Glutamatergic neuron (in vitro differentiated cells): ENCODE results near the gene ARHGEF26. TPM values are rescaled to one million over a fixed set of nuclear protein-coding genes. Genes with fewer than 3 reads are reported as not detected.

Source experiments
- DNase-seq: peaks from one replicate; pipeline ENCODE4 v3.0.0; 2022
- H3K27ac Mint-ChIP-seq: one replicate; pipeline ENCODE4 v1.8.0; 2020; ENCODE audit warnings: mild to moderate bottlenecking, mixed read lengths, inconsistent platforms; ENCODE audit not compliant: unreplicated experiment
- H3K27me3 Mint-ChIP-seq: one replicate; pipeline ENCODE4 v1.8.0; 2020; ENCODE audit warnings: mild to moderate bottlenecking, moderate library complexity, mixed read lengths, inconsistent platforms; ENCODE audit not compliant: unreplicated experiment
- H3K36me3 Mint-ChIP-seq: one replicate; pipeline ENCODE4 v1.8.0; 2020; ENCODE audit warnings: mild to moderate bottlenecking, mixed read lengths, inconsistent platforms; ENCODE audit not compliant: unreplicated experiment
- H3K4me1 Mint-ChIP-seq: one replicate; pipeline ENCODE4 v1.8.0; 2020; ENCODE audit warnings: mild to moderate bottlenecking, low read depth, mixed read lengths, inconsistent platforms; ENCODE audit not compliant: unreplicated experiment
- H3K4me3 Mint-ChIP-seq: one replicate; pipeline ENCODE4 v1.8.0; 2020; ENCODE audit warnings: mild to moderate bottlenecking, mixed read lengths, inconsistent platforms; ENCODE audit not compliant: unreplicated experiment
- H3K9me3 Mint-ChIP-seq: one replicate; pipeline ENCODE4 v1.8.0; 2020; ENCODE audit warnings: mild to moderate bottlenecking, moderate library complexity, mixed read lengths, inconsistent platforms; ENCODE audit not compliant: unreplicated experiment
- CTCF ChIP-seq: fragments of 200-600 bp; sonication (generic); IDR thresholded peaks from one replicate; pipeline ENCODE4 v1.5.0; 2021; ENCODE audit not compliant: partially characterized antibody, unreplicated experiment
- total RNA-seq: library from RNA; stranded (reverse); fragmentation: NEBNext Ultra II Directional; extraction: Animal tissue kit (Norgen Biotek cat#: 25700); gene quantifications from one replicate; pipeline ENCODE4 v1.2.1, GENCODE V29; 2021; ENCODE audit not compliant: unreplicated experiment

ARHGEF26 gene
- total RNA-seq, 1 donor from 2014 or later = 4.4 TPM

GRCh38 chr3:154285221-154285620 is 164.0 kb downstream of the ARHGEF26 start:
- Mint-ChIP-seq H3K27ac (no peak overlapping the region), H3K27me3 (no peaks in the 10 kb centered on the region), H3K4me3 (no peak overlapping the region), H3K4me1 (no peaks in the 10 kb centered on the region), H3K36me3 (no peaks in the 10 kb centered on the region), H3K9me3 (no peaks in the 10 kb centered on the region)
- no peak for DNase-seq
- no peak for TF ChIP-seq CTCF

GRCh38 chr3:154290187-154290586 is 169.0 kb downstream of the ARHGEF26 start:
- Mint-ChIP-seq H3K27me3 (no peaks in the 10 kb centered on the region), H3K9me3 (no peaks in the 10 kb centered on the region), H3K4me1 (no peaks in the 10 kb centered on the region), H3K4me3 (no peak overlapping the region), H3K36me3 (no peaks in the 10 kb centered on the region), H3K27ac (no peak overlapping the region)
- DNase-seq = no peak
- TF ChIP-seq CTCF = no peak

DNA sequence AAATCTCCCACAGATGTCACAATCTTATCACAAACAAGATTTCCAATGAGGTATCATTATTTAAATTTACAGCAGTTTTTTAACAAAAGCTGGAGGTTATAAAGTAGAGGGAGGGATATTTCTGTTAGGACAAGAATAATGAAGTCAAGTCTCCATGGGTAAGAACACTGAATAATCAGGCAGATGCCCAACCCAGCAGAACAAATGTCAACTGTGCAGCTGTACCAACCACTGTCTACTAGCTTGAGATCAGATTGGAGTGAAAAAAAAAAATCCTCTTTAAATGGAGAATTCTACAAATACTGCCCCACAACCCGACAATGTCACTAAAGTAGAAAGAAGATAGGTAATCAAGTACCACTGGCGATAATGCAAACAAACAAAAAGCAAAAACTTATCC is 172.8 kb downstream of the ARHGEF26 start:
- no peak for DNase-seq
- no peaks in the 10 kb centered on the region for H3K36me3 Mint-ChIP-seq

DNA sequence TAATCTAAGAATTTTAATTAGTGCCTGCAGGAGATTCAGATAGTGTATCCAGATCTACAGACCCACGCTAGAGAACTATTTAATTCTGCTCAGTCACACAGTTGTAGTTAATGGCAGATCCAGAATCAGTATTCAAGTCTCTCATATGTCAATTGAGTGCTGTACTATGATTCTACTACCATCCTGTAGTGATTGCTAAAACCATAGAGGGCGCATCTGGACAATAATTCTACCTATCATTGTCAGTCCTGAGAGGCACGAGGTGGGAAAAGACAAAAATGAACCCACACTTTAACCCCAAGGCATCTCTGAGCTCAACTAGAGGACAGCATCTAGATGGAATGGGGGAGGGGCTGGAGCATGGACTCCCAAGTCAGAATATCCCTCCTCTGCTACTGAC is 180.4 kb downstream of the ARHGEF26 start:
- no peak overlapping the region for H3K27ac Mint-ChIP-seq
- no peak for TF ChIP-seq CTCF
- H3K4me3 Mint-ChIP-seq = no peak overlapping the region
- no peaks in the 10 kb centered on the region for H3K4me1 Mint-ChIP-seq
- H3K9me3 Mint-ChIP-seq = no peaks in the 10 kb centered on the region
- H3K27me3 Mint-ChIP-seq = no peaks in the 10 kb centered on the region
- no peaks in the 10 kb centered on the region for H3K36me3 Mint-ChIP-seq
- DNase-seq = no peak

More for the DNA sequence above, 172.8 kb downstream of the ARHGEF26 start:
- TF ChIP-seq CTCF = no peak
- Mint-ChIP-seq H3K4me3 (no peak overlapping the region), H3K9me3 (no peaks in the 10 kb centered on the region), H3K4me1 (no peaks in the 10 kb centered on the region), H3K27me3 (no peaks in the 10 kb centered on the region), H3K27ac (no peak overlapping the region)

- no peak for TF ChIP-seq CTCF
- Mint-ChIP-seq H3K27me3 (no peaks in the 10 kb centered on the region), H3K4me1 (peaks cover 5% of the 10 kb centered on the region), H3K4me3 (no peak overlapping the region), H3K9me3 (no peaks in the 10 kb centered on the region), H3K36me3 (no peaks in the 10 kb centered on the region), H3K27ac (no peak overlapping the region)
- no peak for DNase-seq
These were observed 183.1 kb downstream of the ARHGEF26 start for GRCh38 chr3:154304116-154304786.
